HepG2 (cell line): ENCODE results near the gene CDKL2. TPM values are rescaled to one million over a fixed set of nuclear protein-coding genes. Genes with fewer than 3 reads are reported as not detected.

Source experiments
- ATAC-seq: fragments of 200-7000 bp; cut with Tn5 transposase; 3 replicates; pipeline ENCODE4 v1.9.1; 2020; ENCODE audit warnings: mild to moderate bottlenecking, moderate library complexity
- BruUV-seq: library from RNA; stranded (reverse); fragments of 400-500 nt; replicated peaks from 2 replicates; lab custom pipeline; 2021; lab: Mats Ljungman, UMichigan
- CTCF ChIA-PET: fragments of 300-600 bp; formaldehyde crosslinking; extraction: SDS; loops from one replicate; lab custom pipeline; 2021; ENCODE audit warnings: low total read pairs, inconsistent platforms, low intra/inter-chr PET ratio; lab: Yijun Ruan, JAX
- POLR2A ChIA-PET: fragments of 350-600 bp; sonication (Branson Sonifier 250); formaldehyde crosslinking; loops from one replicate; lab custom pipeline; 2020; ENCODE audit warnings: antibody characterized with exemption, inconsistent platforms; lab: Yijun Ruan, JAX
- DNase-seq: peaks from one replicate; pipeline ENCODE4 v3.0.0-alpha.2; 2015; ENCODE audit warnings: low spot score
- FAIRE-seq: peaks from 3 replicates; lab custom pipeline; 2011; peaks lifted over from hg19 to GRCh38; lab: Jason Lieb, UNC
- H2AFZ ChIP-seq: one replicate; pipeline ENCODE4 v1.6.1; 2011; ENCODE audit warnings: low read length, inconsistent platforms
- H3K27ac ChIP-seq: fragments of 300-600 bp; 3 replicates; pipeline ENCODE4 v1.8.0; 2011; ENCODE audit warnings: mixed run types, mild to moderate bottlenecking, mixed read lengths, low read length, inconsistent platforms; ENCODE audit not compliant: insufficient read depth; ENCODE audit errors: extremely low read length
- H3K27me3 ChIP-seq, 2 experiments: fragments of 200-600 bp in 1 of 2; 2 replicates in 1 of 2; 3 replicates in 1 of 2; pipeline versions ENCODE4 v1.6.0 to v1.8.0; 2011; ENCODE audit warnings: low read length in 2 of 2, mild to moderate bottlenecking in 2 of 2, moderate library complexity in 2 of 2, inconsistent platforms in 1 of 2; ENCODE audit not compliant: insufficient read depth in 2 of 2, control insufficient read depth in 1 of 2
- H3K36me3 ChIP-seq, 2 experiments: fragments of 200-600 bp in 1 of 2; replicated peaks in 1 of 2; 2 replicates in 1 of 2; 3 replicates in 1 of 2; pipeline versions ENCODE4 v1.5.1 to v1.8.0; 2011; ENCODE audit warnings: low read length in 2 of 2, inconsistent platforms in 1 of 2; ENCODE audit not compliant: insufficient read depth in 2 of 2, control insufficient read depth in 1 of 2
- H3K4me1 ChIP-seq: 2 replicates; pipeline ENCODE4 v1.5.1; 2012; ENCODE audit warnings: low read length, inconsistent platforms; ENCODE audit not compliant: insufficient read depth
- H3K4me2 ChIP-seq: 2 replicates; pipeline ENCODE4 v1.6.0; 2011; ENCODE audit warnings: low read depth, low read length, inconsistent platforms
- H3K4me3 ChIP-seq, 3 experiments: fragments of 200-600 bp in 1 of 3; sonication (generic), shearing (Covaris generic) in 1 of 3; replicated peaks in 1 of 3; 2 replicates each; pipeline ENCODE4 v1.5.1; 2011 to 2016; ENCODE audit warnings: low read length in 3 of 3, inconsistent platforms in 2 of 3, low read depth in 2 of 3, mild to moderate bottlenecking in 2 of 3, control low read depth in 1 of 3, mixed read lengths in 1 of 3; ENCODE audit not compliant: insufficient read depth in 1 of 3
- H3K79me2 ChIP-seq: one replicate; pipeline ENCODE4 v1.6.1; 2011; ENCODE audit warnings: low read length, inconsistent platforms; ENCODE audit not compliant: insufficient read depth
- H3K9ac ChIP-seq: 2 replicates; pipeline ENCODE4 v1.6.0; 2011; ENCODE audit warnings: mild to moderate bottlenecking, low read depth, low read length, inconsistent platforms; ENCODE audit not compliant: insufficient read depth
- H3K9me3 ChIP-seq: 2 replicates; pipeline ENCODE4 v1.5.1; 2012; ENCODE audit warnings: mild to moderate bottlenecking, low read length
- H4K20me1 ChIP-seq: 2 replicates; pipeline ENCODE4 v1.6.0; 2011; ENCODE audit warnings: inconsistent platforms, mild to moderate bottlenecking, low read length, moderate library complexity; ENCODE audit not compliant: insufficient read depth
- CCAR2 ChIP-seq: fragments of 200-400 bp; formaldehyde crosslinking; optimal IDR thresholded peaks from 2 replicates; pipeline ENCODE3; 2018; ENCODE audit warnings: low read depth, mild to moderate bottlenecking, low read length, moderate library complexity
- ETV6 ChIP-seq: sonication (generic); formaldehyde crosslinking; conservative IDR thresholded peaks from 2 replicates; pipeline ENCODE4 v1.4.0; 2020; ENCODE audit warnings: missing genetic modification reagents
- NFE2 ChIP-seq: sonication (generic); formaldehyde crosslinking; IDR thresholded peaks from 2 replicates; pipeline ENCODE4 v1.4.0; 2020; ENCODE audit warnings: missing genetic modification reagents
- PRMT3 ChIP-seq: sonication (generic); formaldehyde crosslinking; IDR thresholded peaks from 2 replicates; pipeline ENCODE4 v1.8.1; 2022; ENCODE audit warnings: low read depth, mild to moderate bottlenecking, moderate library complexity, missing genetic modification reagents, borderline replicate concordance
- SMARCC2 ChIP-seq: fragments of 450-650 bp; IDR thresholded peaks from 2 replicates; pipeline ENCODE4 v1.6.1; 2017; ENCODE audit warnings: antibody characterized with exemption, mild to moderate bottlenecking
- ZKSCAN8 ChIP-seq: IDR thresholded peaks from 2 replicates; pipeline ENCODE4 v1.6.1; 2016; ENCODE audit warnings: borderline replicate concordance, missing genetic modification reagents, missing compliant biosample characterization
- ZNF160 ChIP-seq: sonication (generic); formaldehyde crosslinking; IDR thresholded peaks from 2 replicates; pipeline ENCODE4 v1.8.0; 2022; ENCODE audit warnings: mild to moderate bottlenecking, inconsistent platforms, missing genetic modification reagents
- WGBS: methylation state at CpG from one replicate; pipeline ENCODE4 v1.1.6; 2017; ENCODE audit warnings: low lambda C conversion rate; 5-methylcytosine and 5-hydroxymethylcytosine counted together
- in situ Hi-C: cut with HindIII; loops from 2 replicates; pipeline ENCODE4 v1.10.0; 2017; ENCODE audit warnings: low pct_unique_long_range_greater_than_20kb; ENCODE audit not compliant: extremely low pct_ligation_motif_present
- intact Hi-C: fragments of 100-400 bp; cut with micrococcal nuclease; formaldehyde crosslinking; loops from one replicate; pipeline ENCODE4 v1.10.0; 2022; ENCODE audit not compliant: unreplicated experiment
- polyA plus RNA-seq, 8 experiments: library from polyadenylated mRNA; depleted of rRNA in 3 of 8; stranded (reverse) in 7 of 8; unstranded in 1 of 8; fragments of >200 nt; fragmentation: Illumina TruSeq in 4 of 8; extraction: Trizol in 4 of 8; gene quantifications; 2 replicates each; pipeline versions ENCODE4 v1.2.1 to v1.2.3, GENCODE V29; 2011 to 2016; ENCODE audit warnings: low read depth in 4 of 8, missing spikeins in 1 of 8, mixed read lengths in 1 of 8; ENCODE audit not compliant: insufficient read depth in 1 of 8
- total RNA-seq, 5 experiments: library from RNA; depleted of rRNA; stranded (reverse); fragments of >200 nt; fragmentation: Illumina TruSeq; extraction: Trizol; gene quantifications; 2 replicates each; pipeline ENCODE4 v1.2.3, GENCODE V29; 2016; ENCODE audit warnings: low read depth in 1 of 5
- TF ChIP-seq, protein P1 (sequence below): sonication (generic); formaldehyde crosslinking; IDR thresholded peaks from 2 replicates; pipeline ENCODE4 v1.9.0; 2021; ENCODE audit warnings: mild to moderate bottlenecking, missing genetic modification reagents
- TF ChIP-seq, protein P2 (sequence below): sonication (generic); formaldehyde crosslinking; IDR thresholded peaks from 2 replicates; pipeline ENCODE4 v1.5.1; 2020; ENCODE audit warnings: mild to moderate bottlenecking, missing genetic modification reagents, moderate library complexity

CDKL2 gene
- total and polyA plus RNA-seq, 2 of the 13 experiments (the other 11 are each of a cell fraction or from before 2014, with no cell fraction given): not detected

DNA sequence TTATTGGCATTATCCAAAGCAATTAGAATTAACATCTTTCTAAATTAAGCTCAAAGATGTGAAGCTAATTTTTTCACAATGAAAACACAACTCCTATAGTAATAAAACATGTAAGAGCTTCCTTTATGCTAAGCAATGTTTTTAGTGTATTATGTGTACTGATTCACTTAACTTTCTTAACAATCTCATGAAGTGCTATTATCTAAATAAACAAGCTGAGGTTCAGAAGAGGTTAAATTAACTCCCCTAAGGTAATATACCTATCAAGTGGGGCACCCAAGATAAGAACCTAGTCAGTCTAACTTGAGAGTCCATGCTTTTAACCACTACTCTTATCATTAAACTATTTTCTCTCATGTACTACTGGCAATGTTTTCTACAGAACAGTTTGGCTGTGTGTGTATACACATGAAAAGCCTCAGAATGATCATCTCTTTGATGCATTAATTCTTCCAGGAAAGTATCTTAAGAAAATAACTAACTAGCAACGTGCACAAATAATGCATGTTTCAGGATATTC, 29.2 kb upstream of the CDKL2 start (continued):
- TF ChIP-seq SMARCC2 (no peak), ETV6 (CRISPR knock-in tag) (no peak)
- TF ChIP-seq, protein P1, sequence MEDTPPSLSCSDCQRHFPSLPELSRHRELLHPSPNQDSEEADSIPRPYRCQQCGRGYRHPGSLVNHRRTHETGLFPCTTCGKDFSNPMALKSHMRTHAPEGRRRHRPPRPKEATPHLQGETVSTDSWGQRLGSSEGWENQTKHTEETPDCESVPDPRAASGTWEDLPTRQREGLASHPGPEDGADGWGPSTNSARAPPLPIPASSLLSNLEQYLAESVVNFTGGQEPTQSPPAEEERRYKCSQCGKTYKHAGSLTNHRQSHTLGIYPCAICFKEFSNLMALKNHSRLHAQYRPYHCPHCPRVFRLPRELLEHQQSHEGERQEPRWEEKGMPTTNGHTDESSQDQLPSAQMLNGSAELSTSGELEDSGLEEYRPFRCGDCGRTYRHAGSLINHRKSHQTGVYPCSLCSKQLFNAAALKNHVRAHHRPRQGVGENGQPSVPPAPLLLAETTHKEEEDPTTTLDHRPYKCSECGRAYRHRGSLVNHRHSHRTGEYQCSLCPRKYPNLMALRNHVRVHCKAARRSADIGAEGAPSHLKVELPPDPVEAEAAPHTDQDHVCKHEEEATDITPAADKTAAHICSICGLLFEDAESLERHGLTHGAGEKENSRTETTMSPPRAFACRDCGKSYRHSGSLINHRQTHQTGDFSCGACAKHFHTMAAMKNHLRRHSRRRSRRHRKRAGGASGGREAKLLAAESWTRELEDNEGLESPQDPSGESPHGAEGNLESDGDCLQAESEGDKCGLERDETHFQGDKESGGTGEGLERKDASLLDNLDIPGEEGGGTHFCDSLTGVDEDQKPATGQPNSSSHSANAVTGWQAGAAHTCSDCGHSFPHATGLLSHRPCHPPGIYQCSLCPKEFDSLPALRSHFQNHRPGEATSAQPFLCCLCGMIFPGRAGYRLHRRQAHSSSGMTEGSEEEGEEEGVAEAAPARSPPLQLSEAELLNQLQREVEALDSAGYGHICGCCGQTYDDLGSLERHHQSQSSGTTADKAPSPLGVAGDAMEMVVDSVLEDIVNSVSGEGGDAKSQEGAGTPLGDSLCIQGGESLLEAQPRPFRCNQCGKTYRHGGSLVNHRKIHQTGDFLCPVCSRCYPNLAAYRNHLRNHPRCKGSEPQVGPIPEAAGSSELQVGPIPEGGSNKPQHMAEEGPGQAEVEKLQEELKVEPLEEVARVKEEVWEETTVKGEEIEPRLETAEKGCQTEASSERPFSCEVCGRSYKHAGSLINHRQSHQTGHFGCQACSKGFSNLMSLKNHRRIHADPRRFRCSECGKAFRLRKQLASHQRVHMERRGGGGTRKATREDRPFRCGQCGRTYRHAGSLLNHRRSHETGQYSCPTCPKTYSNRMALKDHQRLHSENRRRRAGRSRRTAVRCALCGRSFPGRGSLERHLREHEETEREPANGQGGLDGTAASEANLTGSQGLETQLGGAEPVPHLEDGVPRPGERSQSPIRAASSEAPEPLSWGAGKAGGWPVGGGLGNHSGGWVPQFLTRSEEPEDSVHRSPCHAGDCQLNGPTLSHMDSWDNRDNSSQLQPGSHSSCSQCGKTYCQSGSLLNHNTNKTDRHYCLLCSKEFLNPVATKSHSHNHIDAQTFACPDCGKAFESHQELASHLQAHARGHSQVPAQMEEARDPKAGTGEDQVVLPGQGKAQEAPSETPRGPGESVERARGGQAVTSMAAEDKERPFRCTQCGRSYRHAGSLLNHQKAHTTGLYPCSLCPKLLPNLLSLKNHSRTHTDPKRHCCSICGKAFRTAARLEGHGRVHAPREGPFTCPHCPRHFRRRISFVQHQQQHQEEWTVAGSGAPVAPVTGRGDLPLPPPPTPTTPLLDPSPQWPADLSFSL: no peak
- TF ChIP-seq, protein P2, sequence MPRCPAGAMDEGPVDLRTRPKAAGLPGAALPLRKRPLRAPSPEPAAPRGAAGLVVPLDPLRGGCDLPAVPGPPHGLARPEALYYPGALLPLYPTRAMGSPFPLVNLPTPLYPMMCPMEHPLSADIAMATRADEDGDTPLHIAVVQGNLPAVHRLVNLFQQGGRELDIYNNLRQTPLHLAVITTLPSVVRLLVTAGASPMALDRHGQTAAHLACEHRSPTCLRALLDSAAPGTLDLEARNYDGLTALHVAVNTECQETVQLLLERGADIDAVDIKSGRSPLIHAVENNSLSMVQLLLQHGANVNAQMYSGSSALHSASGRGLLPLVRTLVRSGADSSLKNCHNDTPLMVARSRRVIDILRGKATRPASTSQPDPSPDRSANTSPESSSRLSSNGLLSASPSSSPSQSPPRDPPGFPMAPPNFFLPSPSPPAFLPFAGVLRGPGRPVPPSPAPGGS (CRISPR knock-in tag): no peak

DNA sequence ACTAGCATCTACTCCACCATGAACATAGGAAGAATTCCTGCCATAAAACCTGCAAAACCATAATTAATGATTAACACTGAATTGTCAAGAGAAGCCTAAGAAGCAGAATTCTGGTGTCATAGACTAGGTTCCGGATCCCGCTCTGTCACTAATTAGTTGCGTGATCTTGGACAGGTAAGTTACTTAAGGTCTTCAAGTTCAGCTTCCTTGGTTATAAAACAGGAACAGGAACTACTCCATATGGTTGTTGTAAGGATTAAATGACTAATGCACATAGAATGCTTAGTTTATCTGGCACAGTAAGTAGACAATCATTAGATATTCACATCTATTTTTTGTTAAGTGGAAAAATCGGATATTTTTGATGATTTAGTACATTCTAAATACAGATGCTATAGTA, 28.5 kb upstream of the CDKL2 start:
- intact Hi-C loops (no loop called here), in situ Hi-C loops (loop anchor here (10.0 kb wide), 1 partner anchor 46 kb away; no protein-coding TSS in a partner anchor)
- Histone ChIP-seq H3K4me2 (no peak overlapping the region), H3K9ac (no peak overlapping the region), H3K27me3 (no peaks in the 10 kb centered on the region), H3K36me3 (peaks cover 10 to 56% of the 10 kb centered on the region in 2 experiments), H3K79me2 (peaks cover 42% of the 10 kb centered on the region), H3K4me3 (no peak overlapping the region), H3K9me3 (no peaks in the 10 kb centered on the region), H3K27ac (no peak overlapping the region), H2AFZ (no peak overlapping the region), H3K4me1 (0 out of 2 replicates have a peak, but pooled peaks cover 4% of the 10 kb centered on the region), H4K20me1 (peaks cover 19% of the 10 kb centered on the region)
- CTCF ChIA-PET: no interaction called here
- 97% methylated on average over 4 of the region's 4 CpGs for WGBS
- DNase-seq (no peak), FAIRE-seq (no peak), ATAC-seq (no peak)
- POLR2A ChIA-PET: no interaction called here
- no TSS peak for BruUV-seq
- no peak for TF ChIP-seq NFE2
- no peak for TF ChIP-seq CCAR2
- TF ChIP-seq PRMT3 (CRISPR knock-in tag): no peak
- TF ChIP-seq ZKSCAN8 (CRISPR knock-in tag): no peak
- TF ChIP-seq ZNF160 (CRISPR knock-in tag): no peak
